Endothelial cell of umbilical vein (primary cell): ENCODE data around the gene CD164L2. TPM values are rescaled to one million over a fixed set of nuclear protein-coding genes. Genes with fewer than 3 reads are reported as not detected.

Source experiments
- BruUV-seq: library from RNA; stranded (reverse); fragments of 400-500 nt; replicated peaks from 2 replicates; lab custom pipeline; 2021; lab: Mats Ljungman, UMichigan
- CTCF ChIA-PET: fragments of 300-600, 350-600 bp; sonication (Branson Sonifier 250); formaldehyde crosslinking; loops from one replicate; lab custom pipeline; 2021; ENCODE audit warnings: antibody characterized with exemption, inconsistent platforms; lab: Charles Lee
- POLR2A ChIA-PET: fragments of 300-600, 350-600 bp; sonication (Branson Sonifier 250); formaldehyde crosslinking; loops from one replicate; lab custom pipeline; 2021; ENCODE audit warnings: antibody characterized with exemption, inconsistent platforms; lab: Charles Lee
- DNase-seq: peaks from one replicate; pipeline ENCODE4 v3.0.0-alpha.2; 2011; ENCODE audit warnings: low read depth, low spot score
- FAIRE-seq: peaks from 2 replicates; lab custom pipeline; 2011; peaks lifted over from hg19 to GRCh38; lab: Jason Lieb, UNC
- H2AFZ ChIP-seq: 2 replicates; pipeline ENCODE4 v1.6.0; 2012; ENCODE audit warnings: low read depth, low read length, control low read depth, inconsistent platforms
- H3K27ac ChIP-seq: 2 replicates; pipeline ENCODE4 v1.5.1; 2011; ENCODE audit warnings: low read depth, mild to moderate bottlenecking, control low read depth, low read length, moderate library complexity; ENCODE audit not compliant: insufficient read depth
- H3K27me3 ChIP-seq, 2 experiments: 2 replicates each; pipeline versions ENCODE4 v1.6.0 to v1.6.1; 2011; ENCODE audit warnings: low read length in 2 of 2, mixed read lengths in 1 of 2; ENCODE audit not compliant: control insufficient read depth in 2 of 2, insufficient read depth in 2 of 2
- H3K36me3 ChIP-seq, 2 experiments: 2 replicates in 1 of 2; 3 replicates in 1 of 2; pipeline ENCODE4 v1.5.1; 2011; ENCODE audit warnings: low read length in 2 of 2, mild to moderate bottlenecking in 1 of 2, moderate library complexity in 1 of 2; ENCODE audit not compliant: control insufficient read depth in 2 of 2, insufficient read depth in 2 of 2; ENCODE audit errors: extremely low read depth in 1 of 2
- H3K4me1 ChIP-seq: 3 replicates; pipeline ENCODE4 v1.5.1; 2011; ENCODE audit warnings: mild to moderate bottlenecking, low read length; ENCODE audit not compliant: control insufficient read depth, insufficient read depth; ENCODE audit errors: extremely low read depth
- H3K4me2 ChIP-seq: 2 replicates; pipeline ENCODE4 v1.6.1; 2011; ENCODE audit warnings: low read length, control low read depth, mixed read lengths; ENCODE audit not compliant: insufficient read depth
- H3K4me3 ChIP-seq, 3 experiments: fragments of 200-600 bp in 1 of 3; sonication (generic), shearing (Covaris generic) in 1 of 3; replicated peaks in 1 of 3; 2 replicates each; pipeline ENCODE4 v1.5.1; 2011 to 2016; ENCODE audit warnings: control low read depth in 3 of 3, low read length in 3 of 3, mild to moderate bottlenecking in 2 of 3, inconsistent platforms in 1 of 3, low read depth in 1 of 3, moderate library complexity in 1 of 3; ENCODE audit not compliant: insufficient read depth in 1 of 3
- H3K79me2 ChIP-seq: 2 replicates; pipeline ENCODE4 v1.6.0; 2012; ENCODE audit warnings: low read length, inconsistent platforms; ENCODE audit not compliant: control insufficient read depth, insufficient read depth
- H3K9ac ChIP-seq: replicated peaks from 2 replicates; pipeline ENCODE3; 2011; ENCODE audit warnings: low read length, control low read depth; ENCODE audit not compliant: insufficient read depth; ENCODE audit errors: extremely low read depth
- H3K9me1 ChIP-seq: replicated peaks from 3 replicates; pipeline ENCODE4 v1.6.0; 2011; ENCODE audit warnings: mild to moderate bottlenecking, low read length; ENCODE audit not compliant: control insufficient read depth, insufficient read depth; ENCODE audit errors: extremely low read depth
- H3K9me3 ChIP-seq: replicated peaks from 2 replicates; pipeline ENCODE4 v1.5.1; 2012; ENCODE audit warnings: low read length, inconsistent platforms; ENCODE audit not compliant: control insufficient read depth, insufficient read depth
- H4K20me1 ChIP-seq: replicated peaks from 2 replicates; pipeline ENCODE3; 2011; ENCODE audit warnings: mild to moderate bottlenecking, low read length; ENCODE audit not compliant: control insufficient read depth, insufficient read depth; ENCODE audit errors: extremely low read depth
- EZH2 ChIP-seq: IDR thresholded peaks from 2 replicates; pipeline ENCODE4 v1.6.1; 2012; ENCODE audit warnings: borderline replicate concordance, low read depth, mild to moderate bottlenecking, moderate library complexity, low read length, inconsistent platforms; ENCODE audit not compliant: severe bottlenecking
- FOS ChIP-seq: IDR thresholded peaks from 2 replicates; pipeline ENCODE4 v1.6.1; 2011; ENCODE audit warnings: mild to moderate bottlenecking, low read length, moderate library complexity, borderline replicate concordance; ENCODE audit not compliant: insufficient read depth
- GATA2 ChIP-seq: IDR thresholded peaks from 2 replicates; pipeline ENCODE4 v1.7.0; 2011; ENCODE audit warnings: low read depth, mild to moderate bottlenecking, moderate library complexity, mixed read lengths, low read length; ENCODE audit not compliant: insufficient read length, insufficient read depth
- JUN ChIP-seq: IDR thresholded peaks from 2 replicates; pipeline ENCODE4 v1.6.1; 2011; ENCODE audit warnings: borderline replicate concordance, low read depth; ENCODE audit not compliant: insufficient read length, insufficient read depth
- MYC ChIP-seq: IDR thresholded peaks from one replicate; pipeline ENCODE4 v1.6.1; 2011; ENCODE audit warnings: mild to moderate bottlenecking, low read depth, low read length
- POLR2A ChIP-seq: IDR thresholded peaks from 2 replicates; pipeline ENCODE4 v1.6.1; 2012; ENCODE audit warnings: low read depth, mild to moderate bottlenecking, control low read depth, low read length
- POLR2AphosphoS5 ChIP-seq: IDR thresholded peaks from 2 replicates; pipeline ENCODE4 v1.6.1; 2012; ENCODE audit warnings: low read depth, mild to moderate bottlenecking, control low read depth, low read length, moderate library complexity; ENCODE audit not compliant: insufficient read depth
- dilution Hi-C: fragments of 300-500 bp; cut with MboI; formaldehyde crosslinking; loops from one replicate; pipeline ENCODE4 v1.15.0; 2019; ENCODE audit warnings: low sequenced_read_pairs; ENCODE audit not compliant: extremely low pct_ligation_motif_present
- intact Hi-C: fragments of 100-400 bp; cut with micrococcal nuclease; formaldehyde crosslinking; loops from one replicate; pipeline ENCODE4 v1.10.0; 2022
- polyA plus RNA-seq, 4 experiments: library from polyadenylated mRNA; depleted of rRNA in 3 of 4; stranded (reverse) in 3 of 4; unstranded in 1 of 4; fragments of >200 nt; gene quantifications; 2 replicates each; pipeline versions ENCODE4 v1.2.1 to v1.2.3, GENCODE V29; 2011 to 2012; ENCODE audit warnings: missing spikeins in 1 of 4
- total RNA-seq: library from RNA; stranded (reverse); gene quantifications from 2 replicates; pipeline ENCODE4 v1.2.3, GENCODE V29; 2021
- TF ChIP-seq, protein P1 (sequence below): IDR thresholded peaks from 2 replicates; pipeline ENCODE4 v1.6.1; 2011; ENCODE audit not compliant: insufficient read depth, insufficient read length
- TF ChIP-seq, protein P2 (sequence below), 2 donors: IDR thresholded peaks; 1 replicate in 1 of 2; 2 replicates in 1 of 2; pipeline ENCODE4 v1.5.1; 2011; ENCODE audit warnings: low read length in 2 of 2, mild to moderate bottlenecking in 2 of 2, moderate library complexity in 2 of 2, control low read depth in 1 of 2, inconsistent platforms in 1 of 2, low read depth in 1 of 2; ENCODE audit not compliant: insufficient read depth in 1 of 2; ENCODE audit errors: extremely low read depth in 1 of 2

The CD164L2 gene
- total and polyA plus RNA-seq, 2 donors (not counting 3 experiments of a cell fraction or from before 2014, with no cell fraction given) = not detected

DNA sequence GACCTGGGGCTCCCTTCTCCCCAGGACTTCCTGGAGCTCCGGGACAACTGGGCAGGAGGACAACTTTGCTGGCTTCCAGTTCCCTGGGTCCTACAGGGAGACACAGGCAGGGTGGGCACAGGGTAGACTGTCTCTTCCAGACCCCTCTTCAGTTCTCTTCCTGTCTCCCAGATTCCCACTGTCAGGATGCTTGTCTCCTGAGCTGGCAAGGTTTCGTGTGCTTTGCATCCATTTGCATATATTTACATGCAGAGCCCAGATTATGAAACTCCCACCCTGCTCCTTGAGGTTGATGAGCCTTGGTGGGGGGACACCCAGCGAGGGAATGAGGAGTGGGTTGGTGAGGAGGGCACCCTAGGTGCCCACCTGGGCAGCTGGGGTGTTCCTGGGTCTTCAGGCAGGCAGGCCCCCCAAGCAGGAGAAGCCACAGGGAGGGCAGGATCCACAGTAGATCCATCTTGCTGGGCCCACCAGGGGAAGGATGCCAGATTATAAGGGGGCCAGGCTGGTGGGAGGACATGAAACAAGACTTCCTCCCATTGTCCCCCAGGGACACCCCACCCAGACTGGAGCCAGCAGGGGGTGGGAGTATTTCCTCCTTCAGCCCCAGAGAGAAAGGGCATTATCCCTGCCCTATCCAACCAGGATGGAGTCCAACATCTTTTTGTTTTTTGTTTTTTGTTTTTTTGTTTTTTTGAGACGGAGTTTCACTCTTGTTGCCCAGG is 8.6 kb downstream of the CD164L2 start, which contains the start of gene FCN3:
Gene FCN3, minus strand, starts transcription at position 463 of the 725 bp plus-strand sequence. Its CDS starts 6 bp downstream, at position 457.
- CTCF ChIA-PET = interaction anchor here (1.0 to 1.4 kb wide), 4 partner anchors 8 to 25 kb away, joined by 3 to 5 read pairs (median 3); partner anchors contain the start of gene MAP3K6
- no TSS peak for BruUV-seq

More for the DNA sequence above, 8.6 kb downstream of the CD164L2 start, which contains the start of gene FCN3:
- no peak within 1 kb of the TSS for H3K9ac ChIP-seq
- no peaks in the 10 kb centered on the region for H3K36me3 ChIP-seq
- H3K9me1 ChIP-seq = no peaks in the 10 kb centered on the region
- H3K79me2 ChIP-seq = no peaks in the 10 kb centered on the region
- no peaks in the 10 kb centered on the region for H3K27me3 ChIP-seq
- H3K4me1 ChIP-seq = no peaks in the 10 kb centered on the region
- H3K4me3 ChIP-seq = no peak within 1 kb of the TSS
- no peak within 1 kb of the TSS for H3K4me2 ChIP-seq
- intact Hi-C loops = no loop called here
- H3K9me3 ChIP-seq = no peaks in the 10 kb centered on the region
- POLR2A ChIA-PET = no interaction called here
- dilution Hi-C loops = no loop called here
- H3K27ac ChIP-seq = no peak within 1 kb of the TSS
- H4K20me1 ChIP-seq = no peaks in the 10 kb centered on the region
- no peak within 1 kb of the TSS for H2AFZ ChIP-seq
- no peak for DNase-seq
- FAIRE-seq = no peak
- TF ChIP-seq FOS = no peak
- TF ChIP-seq POLR2A = no peak
- TF ChIP-seq, protein P1, sequence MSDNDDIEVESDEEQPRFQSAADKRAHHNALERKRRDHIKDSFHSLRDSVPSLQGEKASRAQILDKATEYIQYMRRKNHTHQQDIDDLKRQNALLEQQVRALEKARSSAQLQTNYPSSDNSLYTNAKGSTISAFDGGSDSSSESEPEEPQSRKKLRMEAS = no peak
- no peak for TF ChIP-seq JUN
- no peak for TF ChIP-seq POLR2AphosphoS5
- no peak for TF ChIP-seq MYC
- TF ChIP-seq GATA2 = no peak
- TF ChIP-seq EZH2 = no peak
- TF ChIP-seq, protein P2, sequence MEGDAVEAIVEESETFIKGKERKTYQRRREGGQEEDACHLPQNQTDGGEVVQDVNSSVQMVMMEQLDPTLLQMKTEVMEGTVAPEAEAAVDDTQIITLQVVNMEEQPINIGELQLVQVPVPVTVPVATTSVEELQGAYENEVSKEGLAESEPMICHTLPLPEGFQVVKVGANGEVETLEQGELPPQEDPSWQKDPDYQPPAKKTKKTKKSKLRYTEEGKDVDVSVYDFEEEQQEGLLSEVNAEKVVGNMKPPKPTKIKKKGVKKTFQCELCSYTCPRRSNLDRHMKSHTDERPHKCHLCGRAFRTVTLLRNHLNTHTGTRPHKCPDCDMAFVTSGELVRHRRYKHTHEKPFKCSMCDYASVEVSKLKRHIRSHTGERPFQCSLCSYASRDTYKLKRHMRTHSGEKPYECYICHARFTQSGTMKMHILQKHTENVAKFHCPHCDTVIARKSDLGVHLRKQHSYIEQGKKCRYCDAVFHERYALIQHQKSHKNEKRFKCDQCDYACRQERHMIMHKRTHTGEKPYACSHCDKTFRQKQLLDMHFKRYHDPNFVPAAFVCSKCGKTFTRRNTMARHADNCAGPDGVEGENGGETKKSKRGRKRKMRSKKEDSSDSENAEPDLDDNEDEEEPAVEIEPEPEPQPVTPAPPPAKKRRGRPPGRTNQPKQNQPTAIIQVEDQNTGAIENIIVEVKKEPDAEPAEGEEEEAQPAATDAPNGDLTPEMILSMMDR (IDR thresholded peaks at IDR 0.05; ENCODE audit: extremely low read depth in 1 of 2, insufficient read depth in 1 of 2, low read depth in 1 of 2, low read length in 2 of 2) = no peak
